CD4-positive, alpha-beta T cell treated with Interleukin-15 for 4 hours (primary cell): ENCODE results near the gene KIF3C.
A peak's percentile ranks its signal among the peaks of the same experiment; 100 is the strongest.

Experiments
- DNase-seq: peaks from one replicate; pipeline ENCODE4 v3.0.0-alpha.2; 2020; ENCODE audit warnings: low spot score

Gene KIF3C

GRCh38 chr2:25877431-25878360 lies 104.6 kb downstream of the KIF3C start:
- peak; percentile 62 for DNase-seq
